ENCODE measurements around the gene PRKN.

Gene PRKN

GRCh38 chr6:161526794-161527193 is 1200.8 kb downstream of the PRKN start:
- Histone ChIP-seq H3K4me3 (ENCODE audit: low read length) (no peak overlapping the region), H3K79me2 (ENCODE audit: low read length) (no peaks in the 10 kb centered on the region), H3K9me3 (ENCODE audit: insufficient read depth, low read length) (no peaks in the 10 kb centered on the region), H3K4me1 (ENCODE audit: low read length) (peaks cover 34% of the 10 kb centered on the region), H3K4me2 (ENCODE audit: low read length) (no peak overlapping the region), H3K36me3 (replicated peaks; ENCODE audit: low read depth, low read length) (no peaks in the 10 kb centered on the region), H4K20me1 (ENCODE audit: insufficient read depth, low read length) (no peaks in the 10 kb centered on the region), H3K9ac (ENCODE audit: low read length) (no peak overlapping the region), H3K27ac (ENCODE audit: low read length) (no peak overlapping the region), H3K27me3 (ENCODE audit: low read depth, low read length) (no peaks in the 10 kb centered on the region), H2AFZ (ENCODE audit: low read depth, low read length) (no peak overlapping the region)
- TF ChIP-seq EZH2phosphoT487 (IDR thresholded peaks at IDR 0.05; ENCODE audit: low read depth), result no peak
- TF ChIP-seq, protein P1, sequence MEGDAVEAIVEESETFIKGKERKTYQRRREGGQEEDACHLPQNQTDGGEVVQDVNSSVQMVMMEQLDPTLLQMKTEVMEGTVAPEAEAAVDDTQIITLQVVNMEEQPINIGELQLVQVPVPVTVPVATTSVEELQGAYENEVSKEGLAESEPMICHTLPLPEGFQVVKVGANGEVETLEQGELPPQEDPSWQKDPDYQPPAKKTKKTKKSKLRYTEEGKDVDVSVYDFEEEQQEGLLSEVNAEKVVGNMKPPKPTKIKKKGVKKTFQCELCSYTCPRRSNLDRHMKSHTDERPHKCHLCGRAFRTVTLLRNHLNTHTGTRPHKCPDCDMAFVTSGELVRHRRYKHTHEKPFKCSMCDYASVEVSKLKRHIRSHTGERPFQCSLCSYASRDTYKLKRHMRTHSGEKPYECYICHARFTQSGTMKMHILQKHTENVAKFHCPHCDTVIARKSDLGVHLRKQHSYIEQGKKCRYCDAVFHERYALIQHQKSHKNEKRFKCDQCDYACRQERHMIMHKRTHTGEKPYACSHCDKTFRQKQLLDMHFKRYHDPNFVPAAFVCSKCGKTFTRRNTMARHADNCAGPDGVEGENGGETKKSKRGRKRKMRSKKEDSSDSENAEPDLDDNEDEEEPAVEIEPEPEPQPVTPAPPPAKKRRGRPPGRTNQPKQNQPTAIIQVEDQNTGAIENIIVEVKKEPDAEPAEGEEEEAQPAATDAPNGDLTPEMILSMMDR (IDR thresholded peaks at IDR 0.05; ENCODE audit: low read depth, low read length), result no peak

- H3K9me3 ChIP-seq (ENCODE audit: insufficient read depth, low read length), result no peaks in the 10 kb centered on the region
- no peak overlapping the region for H3K9ac ChIP-seq (ENCODE audit: low read length)
- no peaks in the 10 kb centered on the region for H3K27me3 ChIP-seq (ENCODE audit: low read depth, low read length)
- TF ChIP-seq, protein P1 (IDR thresholded peaks at IDR 0.05; ENCODE audit: low read depth, low read length), result no peak
- TF ChIP-seq EZH2phosphoT487 (IDR thresholded peaks at IDR 0.05; ENCODE audit: low read depth), result no peak
- no peaks in the 10 kb centered on the region for H3K36me3 ChIP-seq (replicated peaks; ENCODE audit: low read depth, low read length)
- peaks cover 25% of the 10 kb centered on the region for H3K4me1 ChIP-seq (ENCODE audit: low read length)
- no peaks in the 10 kb centered on the region for H4K20me1 ChIP-seq (ENCODE audit: insufficient read depth, low read length)
- H2AFZ ChIP-seq (ENCODE audit: low read depth, low read length), result no peak overlapping the region
- no peak overlapping the region for H3K4me3 ChIP-seq (ENCODE audit: low read length)
- H3K79me2 ChIP-seq (ENCODE audit: low read length), result no peaks in the 10 kb centered on the region
- H3K27ac ChIP-seq (ENCODE audit: low read length), result no peak overlapping the region
- no peak overlapping the region for H3K4me2 ChIP-seq (ENCODE audit: low read length)
Measured at GRCh38 chr6:161523362-161523761, 1204.2 kb downstream of the PRKN start.

GRCh38 chr6:161522276-161522675 is 1205.3 kb downstream of the PRKN start:
- Histone ChIP-seq H3K4me1 (ENCODE audit: low read length) (peaks cover 23% of the 10 kb centered on the region), H2AFZ (ENCODE audit: low read depth, low read length) (no peak overlapping the region), H3K79me2 (ENCODE audit: low read length) (no peaks in the 10 kb centered on the region), H3K27me3 (ENCODE audit: low read depth, low read length) (no peaks in the 10 kb centered on the region), H3K9ac (ENCODE audit: low read length) (no peak overlapping the region), H3K9me3 (ENCODE audit: insufficient read depth, low read length) (no peaks in the 10 kb centered on the region), H3K4me2 (ENCODE audit: low read length) (no peak overlapping the region), H3K36me3 (replicated peaks; ENCODE audit: low read depth, low read length) (no peaks in the 10 kb centered on the region), H4K20me1 (ENCODE audit: insufficient read depth, low read length) (no peaks in the 10 kb centered on the region), H3K27ac (ENCODE audit: low read length) (no peak overlapping the region), H3K4me3 (ENCODE audit: low read length) (no peak overlapping the region)
- TF ChIP-seq, protein P1 (IDR thresholded peaks at IDR 0.05; ENCODE audit: low read depth, low read length), result no peak
- TF ChIP-seq EZH2phosphoT487 (IDR thresholded peaks at IDR 0.05; ENCODE audit: low read depth), result no peak

- Histone ChIP-seq H3K36me3 (replicated peaks; ENCODE audit: low read depth, low read length) (no peaks in the 10 kb centered on the region), H3K27ac (ENCODE audit: low read length) (no peak overlapping the region), H3K4me1 (ENCODE audit: low read length) (no peaks in the 10 kb centered on the region), H3K4me2 (ENCODE audit: low read length) (no peak overlapping the region), H4K20me1 (ENCODE audit: insufficient read depth, low read length) (no peaks in the 10 kb centered on the region), H3K27me3 (ENCODE audit: low read depth, low read length) (0 out of 2 replicates have a peak, but pooled peaks cover 5% of the 10 kb centered on the region), H2AFZ (ENCODE audit: low read depth, low read length) (no peak overlapping the region), H3K9me3 (ENCODE audit: insufficient read depth, low read length) (no peaks in the 10 kb centered on the region), H3K4me3 (ENCODE audit: low read length) (no peak overlapping the region), H3K9ac (ENCODE audit: low read length) (no peak overlapping the region), H3K79me2 (ENCODE audit: low read length) (no peaks in the 10 kb centered on the region)
- TF ChIP-seq, protein P1 (IDR thresholded peaks at IDR 0.05; ENCODE audit: low read depth, low read length), result no peak
- TF ChIP-seq EZH2phosphoT487 (IDR thresholded peaks at IDR 0.05; ENCODE audit: low read depth), result no peak
Measured at GRCh38 chr6:161511447-161512095, 1216.0 kb downstream of the PRKN start.

Data from OCI-LY3 (cell line).